ENCODE measurements around the gene LAG3.
A peak's percentile ranks its signal among the peaks of the same experiment; 100 is the strongest.

The LAG3 gene

DNA sequence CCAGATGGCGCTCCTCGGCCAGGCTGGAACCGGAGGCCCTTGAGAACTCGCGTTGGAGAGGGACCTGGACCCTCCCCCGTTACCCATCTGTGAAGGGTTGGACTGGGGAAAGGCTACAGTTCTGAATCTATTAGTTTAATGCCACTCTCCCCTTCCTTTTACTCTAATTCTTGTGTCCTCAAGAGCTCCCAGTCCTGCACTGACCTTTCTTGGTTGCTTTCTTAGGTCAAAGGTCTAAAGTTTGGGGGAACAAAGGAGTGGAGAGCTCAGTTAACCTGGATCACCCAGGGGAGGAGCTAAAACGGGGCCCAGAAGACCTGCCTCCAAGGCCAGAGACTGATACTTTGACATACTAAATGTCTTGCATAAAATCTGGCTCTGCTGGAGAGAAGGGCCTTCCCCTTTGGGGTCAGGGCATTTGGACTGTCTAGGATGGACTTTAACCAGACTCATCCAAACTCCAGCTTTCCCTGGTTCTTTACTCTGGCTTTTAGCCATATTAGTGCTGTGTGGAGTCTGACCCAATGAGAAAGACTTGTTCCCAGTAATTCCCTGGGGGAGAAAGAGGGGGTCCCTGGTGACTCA is 18.5 kb upstream of the LAG3 start:
- no peak for DNase-seq

DNA sequence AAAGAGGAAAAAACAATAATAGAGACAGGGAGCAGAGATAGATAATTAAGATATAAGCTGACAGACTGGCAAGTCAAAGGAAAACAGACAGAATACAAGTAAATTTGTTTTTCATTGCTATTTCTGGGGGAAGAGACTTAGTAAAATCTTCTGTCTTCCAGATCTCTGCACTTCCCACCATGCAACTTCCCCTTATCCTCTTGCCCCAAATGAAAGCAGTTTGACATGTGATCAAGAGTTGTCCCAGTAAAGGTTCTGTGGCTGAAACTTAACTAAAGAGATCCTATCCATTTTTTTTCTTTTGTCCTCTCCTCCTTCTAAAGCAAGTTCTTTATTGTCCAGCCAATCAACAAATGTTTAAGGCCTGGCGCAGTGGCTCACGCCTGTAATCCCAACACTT is 17.9 kb upstream of the LAG3 start:
- peak in 1 of 2 donors; percentile 1 for DNase-seq

DNA sequence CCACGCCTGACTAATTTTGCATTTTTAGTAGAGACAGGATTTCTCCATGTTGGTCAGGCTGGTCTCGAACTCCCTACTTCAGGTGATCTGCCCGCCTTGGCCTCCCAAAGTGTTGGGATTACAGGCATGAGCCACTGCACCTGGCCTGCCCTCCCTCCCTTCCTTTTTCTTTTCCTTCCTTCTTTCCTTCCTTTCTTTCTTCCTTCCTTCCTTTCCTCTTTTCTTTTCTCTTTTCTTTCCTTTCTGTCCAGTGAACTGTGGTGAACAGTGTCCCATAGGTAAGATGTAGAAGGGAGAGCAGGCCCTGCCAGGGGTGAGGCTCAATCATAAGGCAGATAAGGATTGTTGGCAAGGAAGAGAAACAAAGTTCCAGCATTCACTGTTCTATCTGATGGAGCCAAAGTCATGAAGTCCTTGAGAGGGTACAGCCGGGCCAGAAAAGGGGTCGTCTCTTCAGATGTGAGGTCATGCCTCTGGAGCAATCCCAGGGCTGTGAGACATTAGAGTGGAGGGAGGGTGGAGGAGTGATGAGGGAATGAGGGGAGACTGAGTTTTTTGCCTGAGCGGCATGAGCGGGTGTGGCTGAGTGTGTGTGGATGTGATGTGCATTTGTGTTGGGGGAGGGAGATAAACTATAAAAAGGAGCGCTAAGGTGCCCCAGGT is 15.2 kb upstream of the LAG3 start:
- DNase-seq: no peak

DNA sequence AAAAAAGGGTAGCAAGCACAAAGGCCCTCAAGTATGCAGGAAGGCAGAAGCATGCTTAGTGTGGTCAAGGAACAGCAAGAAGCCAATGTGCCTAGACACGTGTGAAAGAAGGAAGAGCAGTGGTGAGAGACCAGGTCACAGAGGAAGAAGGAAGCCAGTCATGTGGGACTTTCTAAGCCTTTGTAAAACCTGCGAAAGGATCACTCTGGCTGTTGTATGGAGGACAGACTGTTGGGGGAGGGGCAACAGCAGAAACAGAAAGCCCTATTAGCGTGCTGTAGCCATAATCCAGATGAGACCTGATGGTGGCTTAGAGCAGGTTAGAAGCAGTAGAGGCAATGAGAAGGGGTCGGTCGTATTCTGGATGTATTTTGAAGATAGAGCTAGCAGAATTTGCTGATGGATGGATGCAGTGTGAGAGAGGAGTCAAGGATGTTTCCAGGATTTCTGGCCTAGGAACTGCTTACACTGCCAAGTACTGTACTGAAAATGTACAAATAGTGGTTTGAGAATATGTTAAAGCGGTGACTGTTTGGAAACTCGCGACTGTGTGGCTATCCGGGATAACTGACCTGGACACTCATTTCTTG is 13.7 kb upstream of the LAG3 start:
- no peak for DNase-seq

- no peak for DNase-seq
Observed at GRCh38 chr12:6759741-6760140, 12.6 kb upstream of the LAG3 start.

- no peak for DNase-seq
Observed at GRCh38 chr12:6763380-6763779, 8.9 kb upstream of the LAG3 start.

GRCh38 chr12:6764011-6764828 is 8.1 kb upstream of the LAG3 start:
- DNase-seq: peak in 1 of 2 donors; percentile 78

DNA sequence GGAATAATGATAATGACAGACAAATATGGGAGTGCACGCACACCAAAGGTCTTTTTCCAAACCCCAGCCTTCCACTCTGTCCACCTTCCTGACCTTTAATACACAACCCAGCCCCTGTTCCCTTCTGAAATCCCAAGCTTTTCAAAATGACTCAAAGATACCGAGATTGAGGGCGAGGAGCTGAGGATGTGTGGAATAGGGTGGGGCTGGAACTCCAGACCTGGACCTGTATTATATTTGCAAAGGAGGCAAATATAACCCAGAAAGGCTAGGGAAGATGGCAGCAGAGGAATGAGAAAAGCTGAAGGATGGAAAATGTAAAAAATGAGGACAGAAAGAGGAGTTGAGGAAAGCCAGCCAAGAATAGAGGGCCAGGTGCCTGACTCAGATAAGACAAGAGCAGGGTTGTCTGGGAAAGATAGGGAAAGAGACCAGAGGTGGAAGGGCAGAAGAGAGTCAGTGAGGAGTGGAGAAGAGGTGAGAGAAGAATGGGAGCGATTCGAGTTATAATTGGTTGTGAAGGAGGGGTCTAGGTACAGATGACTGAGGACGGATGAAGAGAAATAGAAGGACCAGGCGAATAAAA is 7.2 kb upstream of the LAG3 start:
- DNase-seq: no peak

- peak in 1 of 2 donors; percentile 18 for DNase-seq
Observed at GRCh38 chr12:6765634-6766581, 6.4 kb upstream of the LAG3 start, which contains the start of gene PTMS. PTMS (plus strand) TSS chr12:6766363; CDS start chr12:6766706, 343 bp downstream.

DNA sequence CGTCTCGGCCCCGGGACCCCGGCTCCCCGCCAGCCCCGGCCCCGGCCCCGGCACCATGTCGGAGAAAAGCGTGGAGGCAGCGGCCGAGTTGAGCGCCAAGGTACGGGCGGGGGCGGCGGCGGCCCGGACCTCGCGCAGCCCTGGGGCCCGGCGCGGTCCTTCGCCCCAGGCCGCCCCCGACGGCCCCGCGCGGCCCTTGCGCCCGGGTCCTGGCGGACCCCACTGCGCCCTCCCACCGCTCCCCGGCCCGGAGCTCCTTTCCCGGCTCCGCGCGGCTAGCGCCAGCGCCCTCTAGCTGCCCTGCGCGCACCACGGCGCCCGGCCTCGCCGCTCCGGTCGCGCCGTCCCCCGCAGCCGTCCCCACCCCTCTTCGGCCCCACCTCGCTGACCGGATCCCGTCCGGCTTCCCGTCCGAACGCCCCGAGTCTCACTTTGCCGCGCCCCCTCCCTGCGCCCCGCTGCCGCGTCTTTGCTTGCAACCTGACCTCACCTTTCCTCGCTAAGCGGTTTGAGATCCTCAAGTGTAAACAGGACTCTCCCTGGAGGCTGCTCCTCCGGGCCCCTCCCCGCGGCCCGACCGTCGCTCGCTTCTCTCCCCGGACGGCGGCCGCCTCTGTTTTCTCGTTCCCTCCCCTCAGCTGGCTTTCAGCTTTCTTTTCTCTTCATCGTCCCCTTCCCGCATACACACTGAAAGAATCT is 5.5 kb upstream of the LAG3 start:
- DNase-seq: peak; percentile 15 to 46

- DNase-seq: no peak
Observed at GRCh38 chr12:6767353-6768319, 4.7 kb upstream of the LAG3 start.

GRCh38 chr12:6768437-6768914 is 3.8 kb upstream of the LAG3 start:
- no peak for DNase-seq

DNA sequence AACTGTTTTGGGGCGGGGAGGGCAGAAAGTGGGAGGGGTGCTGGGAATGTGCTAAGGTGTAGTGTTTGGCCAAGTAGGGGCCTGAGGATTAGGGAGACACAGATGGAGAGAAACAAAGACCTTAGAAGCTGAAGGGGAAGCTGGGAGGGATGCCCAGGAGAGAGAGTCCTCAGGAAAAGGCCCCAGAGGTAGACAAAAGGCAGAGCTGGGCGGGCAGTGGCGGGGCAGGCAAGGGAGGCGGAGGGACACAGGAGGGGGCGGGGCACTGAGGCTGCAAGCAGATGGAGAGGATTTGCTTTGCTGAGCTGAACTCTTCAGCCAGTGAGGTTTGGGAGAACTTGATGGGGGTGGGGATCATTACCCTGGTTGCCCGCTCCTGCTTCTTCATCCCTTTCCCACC is 3.3 kb upstream of the LAG3 start:
- DNase-seq: no peak

DNA sequence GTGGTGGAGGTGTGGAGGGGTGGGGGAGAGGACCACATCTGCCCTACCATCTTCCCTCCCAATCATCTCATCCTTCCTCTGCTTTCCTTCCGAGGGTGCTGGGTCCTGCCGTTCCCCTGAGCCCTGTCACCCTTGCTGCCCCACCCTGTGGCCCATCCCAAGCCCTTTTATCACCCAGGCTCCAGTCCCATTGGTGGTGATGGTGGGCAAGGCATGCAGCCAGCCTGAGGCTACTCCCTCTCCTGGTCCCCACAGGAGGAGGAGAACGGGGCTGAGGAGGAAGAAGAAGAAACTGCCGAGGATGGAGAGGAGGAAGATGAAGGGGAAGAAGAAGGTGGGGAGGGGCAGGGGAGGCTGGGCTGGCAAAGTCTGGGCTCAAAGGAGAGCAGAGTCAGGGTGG is 2.7 kb upstream of the LAG3 start:
- no peak for DNase-seq

DNA sequence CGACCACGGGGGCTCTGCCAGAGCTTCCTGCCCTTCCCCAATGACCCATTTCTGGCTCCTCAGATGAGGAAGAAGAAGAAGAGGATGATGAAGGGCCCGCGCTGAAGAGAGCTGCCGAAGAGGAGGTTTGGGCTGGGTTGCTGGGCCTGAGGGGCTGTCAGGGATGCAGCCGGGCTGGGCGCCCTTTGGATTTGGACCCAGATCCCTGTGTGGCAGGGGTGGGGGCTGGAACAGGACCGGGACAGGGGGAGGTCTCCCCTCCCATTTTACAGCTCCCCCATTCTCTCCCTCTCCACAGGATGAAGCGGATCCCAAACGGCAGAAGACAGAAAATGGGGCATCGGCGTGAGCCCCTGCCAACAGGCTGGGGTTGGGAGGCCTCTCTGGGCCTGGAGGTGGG is 2.2 kb upstream of the LAG3 start:
- DNase-seq: no peak

DNA sequence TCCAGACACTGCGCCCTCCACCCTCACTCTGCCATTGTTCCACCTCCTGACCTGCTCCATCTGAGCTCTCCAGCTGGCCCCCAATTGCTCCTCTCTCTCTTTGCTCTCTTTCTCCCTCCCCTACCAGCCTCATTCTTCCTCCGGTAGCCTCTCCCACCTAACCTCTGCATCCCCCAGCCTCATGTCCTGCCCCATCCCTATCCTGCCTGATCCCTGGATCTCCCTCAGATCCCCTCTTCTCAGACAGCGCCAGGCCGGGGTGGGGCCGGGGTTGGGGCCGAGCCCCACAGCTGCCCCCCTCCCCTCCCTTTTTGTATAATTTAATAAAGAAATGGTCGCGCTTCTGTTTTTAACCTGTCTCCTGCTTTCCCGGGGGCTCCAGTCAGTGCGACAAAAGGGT is 1.7 kb upstream of the LAG3 start:
- no peak for DNase-seq

- peak in 1 of 2 donors; percentile 50 for DNase-seq
Observed at GRCh38 chr12:6771091-6771495, 1.2 kb upstream of the LAG3 start.

DNA sequence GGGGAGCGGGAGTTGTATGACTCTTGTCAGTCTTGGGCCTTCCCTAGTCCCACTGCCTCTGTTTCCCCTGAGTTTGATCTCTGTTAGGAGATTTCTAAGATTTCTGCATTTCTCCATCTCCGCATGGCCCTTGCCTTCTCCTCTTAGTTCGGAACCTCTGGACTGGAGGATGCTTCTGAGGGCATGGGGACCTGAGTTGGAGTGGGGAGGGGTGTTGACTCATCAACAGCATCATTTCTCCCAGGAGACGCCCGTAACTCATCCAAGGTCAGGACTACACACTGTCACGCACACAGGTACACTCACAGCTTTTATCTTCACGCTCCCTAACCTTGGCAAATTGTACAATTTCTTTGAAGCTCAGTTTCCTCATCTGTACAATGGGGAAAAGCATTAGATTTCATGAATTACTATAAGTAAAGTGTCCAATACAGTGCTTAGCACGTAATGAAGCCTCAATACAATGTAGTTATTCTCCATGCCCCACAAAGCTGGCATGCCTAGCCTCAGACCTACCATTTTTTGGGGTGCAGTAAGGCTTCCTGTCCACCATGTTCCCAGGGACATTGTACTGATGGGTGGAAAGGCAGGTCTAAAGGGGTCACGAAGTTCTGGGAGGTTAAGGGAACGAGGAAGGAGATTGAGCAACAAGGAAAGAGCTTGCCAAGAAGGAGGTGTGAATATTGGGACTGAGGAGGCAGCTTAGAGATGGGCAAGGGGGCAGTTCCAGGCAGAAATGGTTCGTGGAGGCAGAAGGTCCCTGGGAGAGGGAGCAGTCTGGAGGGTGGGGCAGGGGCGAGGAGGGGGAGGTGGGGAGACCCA is 600 bp upstream of the LAG3 start:
- no peak for DNase-seq
